Measurements from ENCODE around the gene FCRL3. TPM values are rescaled to one million over a fixed set of nuclear protein-coding genes. Genes with fewer than 3 reads are reported as not detected.

Gene FCRL3
- total and polyA plus RNA-seq, 4 donors = 0.16 to 0.72 (median 0.50) TPM

DNA sequence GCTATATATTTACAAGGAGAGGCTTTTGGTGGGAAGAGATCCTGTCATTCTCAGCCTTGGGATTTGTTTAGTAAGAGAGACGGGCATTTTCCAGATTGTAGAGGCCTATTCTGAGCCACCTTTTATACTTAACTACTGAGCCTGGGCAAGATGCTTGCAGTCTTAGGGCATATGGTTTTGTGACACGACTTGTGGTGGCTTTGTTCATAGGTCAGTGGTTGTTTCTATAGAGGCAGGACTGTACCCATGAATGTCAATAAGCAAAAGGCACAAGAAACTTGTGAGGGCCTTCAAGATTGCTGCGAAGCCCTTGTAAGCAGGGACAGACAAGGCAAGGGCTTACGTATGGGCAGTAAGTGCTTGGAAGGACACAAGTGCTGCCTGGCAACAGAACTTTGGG is 3.4 kb upstream of the FCRL3 start:
- no peaks in the 10 kb centered on the region for H3K4me1 ChIP-seq (ENCODE audit: control insufficient read depth in 4 of 4, insufficient read depth in 4 of 4, low read length in 3 of 4)
- H3K36me3 ChIP-seq (ENCODE audit: control insufficient read depth in 4 of 4, insufficient read depth in 3 of 4, low read depth in 1 of 4, low read length in 3 of 4) = no peaks in the 10 kb centered on the region
- no peak overlapping the region for H3K9ac ChIP-seq (ENCODE audit: low read depth in 1 of 2, low read length in 2 of 2)
- DNase-seq (ENCODE audit: low spot score) = no peak
- TF ChIP-seq YY1 (IDR thresholded peaks at IDR 0.05) (no peak), EGR1 (IDR thresholded peaks at IDR 0.05; ENCODE audit: low read depth in 2 of 2) (no peak), TAF1 (conservative IDR thresholded peaks at IDR 0.05) (no peak), NR2F2 (IDR thresholded peaks at IDR 0.05) (no peak)
- TF ChIP-seq, protein P1, sequence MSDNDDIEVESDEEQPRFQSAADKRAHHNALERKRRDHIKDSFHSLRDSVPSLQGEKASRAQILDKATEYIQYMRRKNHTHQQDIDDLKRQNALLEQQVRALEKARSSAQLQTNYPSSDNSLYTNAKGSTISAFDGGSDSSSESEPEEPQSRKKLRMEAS (IDR thresholded peaks at IDR 0.05) = no peak
- TF ChIP-seq, protein P2, sequence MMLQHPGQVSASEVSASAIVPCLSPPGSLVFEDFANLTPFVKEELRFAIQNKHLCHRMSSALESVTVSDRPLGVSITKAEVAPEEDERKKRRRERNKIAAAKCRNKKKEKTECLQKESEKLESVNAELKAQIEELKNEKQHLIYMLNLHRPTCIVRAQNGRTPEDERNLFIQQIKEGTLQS (IDR thresholded peaks at IDR 0.05) = no peak
- TF ChIP-seq, protein P3, sequence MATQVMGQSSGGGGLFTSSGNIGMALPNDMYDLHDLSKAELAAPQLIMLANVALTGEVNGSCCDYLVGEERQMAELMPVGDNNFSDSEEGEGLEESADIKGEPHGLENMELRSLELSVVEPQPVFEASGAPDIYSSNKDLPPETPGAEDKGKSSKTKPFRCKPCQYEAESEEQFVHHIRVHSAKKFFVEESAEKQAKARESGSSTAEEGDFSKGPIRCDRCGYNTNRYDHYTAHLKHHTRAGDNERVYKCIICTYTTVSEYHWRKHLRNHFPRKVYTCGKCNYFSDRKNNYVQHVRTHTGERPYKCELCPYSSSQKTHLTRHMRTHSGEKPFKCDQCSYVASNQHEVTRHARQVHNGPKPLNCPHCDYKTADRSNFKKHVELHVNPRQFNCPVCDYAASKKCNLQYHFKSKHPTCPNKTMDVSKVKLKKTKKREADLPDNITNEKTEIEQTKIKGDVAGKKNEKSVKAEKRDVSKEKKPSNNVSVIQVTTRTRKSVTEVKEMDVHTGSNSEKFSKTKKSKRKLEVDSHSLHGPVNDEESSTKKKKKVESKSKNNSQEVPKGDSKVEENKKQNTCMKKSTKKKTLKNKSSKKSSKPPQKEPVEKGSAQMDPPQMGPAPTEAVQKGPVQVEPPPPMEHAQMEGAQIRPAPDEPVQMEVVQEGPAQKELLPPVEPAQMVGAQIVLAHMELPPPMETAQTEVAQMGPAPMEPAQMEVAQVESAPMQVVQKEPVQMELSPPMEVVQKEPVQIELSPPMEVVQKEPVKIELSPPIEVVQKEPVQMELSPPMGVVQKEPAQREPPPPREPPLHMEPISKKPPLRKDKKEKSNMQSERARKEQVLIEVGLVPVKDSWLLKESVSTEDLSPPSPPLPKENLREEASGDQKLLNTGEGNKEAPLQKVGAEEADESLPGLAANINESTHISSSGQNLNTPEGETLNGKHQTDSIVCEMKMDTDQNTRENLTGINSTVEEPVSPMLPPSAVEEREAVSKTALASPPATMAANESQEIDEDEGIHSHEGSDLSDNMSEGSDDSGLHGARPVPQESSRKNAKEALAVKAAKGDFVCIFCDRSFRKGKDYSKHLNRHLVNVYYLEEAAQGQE (IDR thresholded peaks at IDR 0.05) = no peak
- 76% methylated on average over 4 of the region's 4 CpGs for WGBS
- peaks cover 0 to 4% (median under 1%) of the 10 kb centered on the region in 4 donors for H3K27me3 ChIP-seq (ENCODE audit: control insufficient read depth in 4 of 4, insufficient read depth in 4 of 4, low read length in 3 of 4)
- no peak overlapping the region for H3K4me3 ChIP-seq (ENCODE audit: low read depth in 1 of 3, low read length in 3 of 3)
- H3K27ac ChIP-seq (ENCODE audit: low read depth in 1 of 2, low read length in 2 of 2) = no peak overlapping the region
- H3K9me3 ChIP-seq (ENCODE audit: control insufficient read depth in 4 of 4, low read length in 3 of 4) = no peaks in the 10 kb centered on the region

DNA sequence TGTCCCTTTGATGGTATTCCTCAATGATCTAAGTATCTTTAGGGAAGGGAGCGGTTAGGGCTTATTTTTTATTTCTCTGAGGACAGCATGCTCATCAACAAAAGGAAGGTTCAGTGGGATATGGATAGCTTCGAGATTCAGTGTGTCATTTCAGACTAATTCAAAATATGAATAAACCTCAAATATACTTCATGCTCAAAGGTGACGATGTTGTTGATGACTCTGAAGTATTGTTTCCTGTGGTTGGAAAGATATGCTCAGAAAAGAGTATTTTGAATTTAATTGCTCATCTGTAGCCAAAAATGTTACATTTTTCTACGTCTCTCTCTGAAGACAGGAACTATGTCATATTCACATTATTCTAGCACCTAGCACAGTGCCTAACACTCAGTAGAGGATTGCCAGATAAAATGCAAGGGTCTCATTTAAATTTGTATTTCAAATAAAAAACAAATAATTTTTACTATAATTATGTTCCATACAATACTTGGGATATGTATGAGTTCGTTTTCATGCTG is 1.8 kb upstream of the FCRL3 start:
- 69% methylated on average over 5 of the region's 5 CpGs for WGBS
- Histone ChIP-seq H3K9ac (ENCODE audit: low read depth in 1 of 2, low read length in 2 of 2) (no peak overlapping the region), H3K27me3 (ENCODE audit: control insufficient read depth in 4 of 4, insufficient read depth in 4 of 4, low read length in 3 of 4) (peaks cover 0 to 4% (median under 1%) of the 10 kb centered on the region in 4 donors), H3K36me3 (ENCODE audit: control insufficient read depth in 4 of 4, insufficient read depth in 3 of 4, low read depth in 1 of 4, low read length in 3 of 4) (no peaks in the 10 kb centered on the region), H3K4me3 (ENCODE audit: low read depth in 1 of 3, low read length in 3 of 3) (no peak overlapping the region), H3K4me1 (ENCODE audit: control insufficient read depth in 4 of 4, insufficient read depth in 4 of 4, low read length in 3 of 4) (no peaks in the 10 kb centered on the region), H3K27ac (ENCODE audit: low read depth in 1 of 2, low read length in 2 of 2) (no peak overlapping the region), H3K9me3 (ENCODE audit: control insufficient read depth in 4 of 4, low read length in 3 of 4) (no peaks in the 10 kb centered on the region)
- no peak for DNase-seq (ENCODE audit: low spot score)
- TF ChIP-seq, protein P2 (IDR thresholded peaks at IDR 0.05) = no peak
- no peak for TF ChIP-seq GABPA (IDR thresholded peaks at IDR 0.05 in 1 of 2, conservative IDR thresholded peaks at IDR 0.05 in 1 of 2)
- TF ChIP-seq HNF4G (IDR thresholded peaks at IDR 0.05) = no peak
- TF ChIP-seq, protein P1 (IDR thresholded peaks at IDR 0.05) = no peak
- TF ChIP-seq RAD21 (IDR thresholded peaks at IDR 0.05) = no peak
- no peak for TF ChIP-seq YY1 (IDR thresholded peaks at IDR 0.05)
- TF ChIP-seq, protein P4, sequence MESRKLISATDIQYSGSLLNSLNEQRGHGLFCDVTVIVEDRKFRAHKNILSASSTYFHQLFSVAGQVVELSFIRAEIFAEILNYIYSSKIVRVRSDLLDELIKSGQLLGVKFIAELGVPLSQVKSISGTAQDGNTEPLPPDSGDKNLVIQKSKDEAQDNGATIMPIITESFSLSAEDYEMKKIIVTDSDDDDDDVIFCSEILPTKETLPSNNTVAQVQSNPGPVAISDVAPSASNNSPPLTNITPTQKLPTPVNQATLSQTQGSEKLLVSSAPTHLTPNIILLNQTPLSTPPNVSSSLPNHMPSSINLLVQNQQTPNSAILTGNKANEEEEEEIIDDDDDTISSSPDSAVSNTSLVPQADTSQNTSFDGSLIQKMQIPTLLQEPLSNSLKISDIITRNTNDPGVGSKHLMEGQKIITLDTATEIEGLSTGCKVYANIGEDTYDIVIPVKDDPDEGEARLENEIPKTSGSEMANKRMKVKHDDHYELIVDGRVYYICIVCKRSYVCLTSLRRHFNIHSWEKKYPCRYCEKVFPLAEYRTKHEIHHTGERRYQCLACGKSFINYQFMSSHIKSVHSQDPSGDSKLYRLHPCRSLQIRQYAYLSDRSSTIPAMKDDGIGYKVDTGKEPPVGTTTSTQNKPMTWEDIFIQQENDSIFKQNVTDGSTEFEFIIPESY (IDR thresholded peaks at IDR 0.05) = no peak
- TF ChIP-seq FOXA1 (IDR thresholded peaks at IDR 0.05) = no peak
- TF ChIP-seq HNF4A (conservative IDR thresholded peaks at IDR 0.05) = no peak
- TF ChIP-seq SP1 (IDR thresholded peaks at IDR 0.05) = no peak
- TF ChIP-seq, protein P5, sequence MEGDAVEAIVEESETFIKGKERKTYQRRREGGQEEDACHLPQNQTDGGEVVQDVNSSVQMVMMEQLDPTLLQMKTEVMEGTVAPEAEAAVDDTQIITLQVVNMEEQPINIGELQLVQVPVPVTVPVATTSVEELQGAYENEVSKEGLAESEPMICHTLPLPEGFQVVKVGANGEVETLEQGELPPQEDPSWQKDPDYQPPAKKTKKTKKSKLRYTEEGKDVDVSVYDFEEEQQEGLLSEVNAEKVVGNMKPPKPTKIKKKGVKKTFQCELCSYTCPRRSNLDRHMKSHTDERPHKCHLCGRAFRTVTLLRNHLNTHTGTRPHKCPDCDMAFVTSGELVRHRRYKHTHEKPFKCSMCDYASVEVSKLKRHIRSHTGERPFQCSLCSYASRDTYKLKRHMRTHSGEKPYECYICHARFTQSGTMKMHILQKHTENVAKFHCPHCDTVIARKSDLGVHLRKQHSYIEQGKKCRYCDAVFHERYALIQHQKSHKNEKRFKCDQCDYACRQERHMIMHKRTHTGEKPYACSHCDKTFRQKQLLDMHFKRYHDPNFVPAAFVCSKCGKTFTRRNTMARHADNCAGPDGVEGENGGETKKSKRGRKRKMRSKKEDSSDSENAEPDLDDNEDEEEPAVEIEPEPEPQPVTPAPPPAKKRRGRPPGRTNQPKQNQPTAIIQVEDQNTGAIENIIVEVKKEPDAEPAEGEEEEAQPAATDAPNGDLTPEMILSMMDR (IDR thresholded peaks at IDR 0.05; ENCODE audit: low read depth, low read length, missing input control) = no peak
- TF ChIP-seq EGR1 (IDR thresholded peaks at IDR 0.05; ENCODE audit: low read depth in 2 of 2) = no peak
- TF ChIP-seq RXRA (IDR thresholded peaks at IDR 0.05) = no peak
- TF ChIP-seq NR2F2 (IDR thresholded peaks at IDR 0.05) = no peak

Measured in liver (tissue), 9 donors.